IMR-90 (cell line): Measurements from ENCODE around the gene CACNA1I. TPM values are rescaled to one million over a fixed set of nuclear protein-coding genes. Genes with fewer than 3 reads are reported as not detected.

Experiments used
- ATAC-seq: fragments of 200-7000 bp; cut with Tn5 transposase; 2 replicates; pipeline ENCODE4 v1.9.1; 2020; ENCODE audit warnings: low read depth, mild to moderate bottlenecking, moderate library complexity
- BruUV-seq: library from RNA; stranded (reverse); fragments of 400-500 nt; replicated peaks from 2 replicates; lab custom pipeline; 2021; lab: Mats Ljungman, UMichigan
- CTCF ChIA-PET: fragments of 300-600 bp; formaldehyde crosslinking; extraction: SDS; loops from one replicate; lab custom pipeline; 2021; ENCODE audit warnings: antibody characterized with exemption; lab: Yijun Ruan, JAX
- POLR2A ChIA-PET: fragments of 300-600 bp; sonication (Branson Sonifier 250); formaldehyde crosslinking; loops from one replicate; lab custom pipeline; 2022; ENCODE audit warnings: antibody characterized with exemption; ENCODE audit not compliant: unreplicated experiment; lab: Charles Lee
- DNase-seq: peaks from one replicate; pipeline ENCODE4 v3.0.0; 2013
- H2AFZ ChIP-seq: replicated peaks from 2 replicates; pipeline ENCODE3; 2013; ENCODE audit warnings: low read length, mild to moderate bottlenecking; ENCODE audit not compliant: poor library complexity
- H2AK5ac ChIP-seq: 2 replicates; pipeline ENCODE4 v1.6.1; 2013; ENCODE audit warnings: low read depth, low read length, inconsistent platforms
- H2AK9ac ChIP-seq: replicated peaks from 2 replicates; pipeline ENCODE3; 2013; ENCODE audit warnings: mild to moderate bottlenecking, low read depth, low read length, moderate library complexity; ENCODE audit not compliant: poor library complexity
- H2BK120ac ChIP-seq: 2 replicates; pipeline ENCODE4 v1.6.1; 2013; ENCODE audit warnings: low read depth, low read length, inconsistent platforms
- H2BK15ac ChIP-seq: 3 replicates; pipeline ENCODE4 v1.6.1; 2013; ENCODE audit warnings: low read depth, low read length, inconsistent platforms
- H2BK20ac ChIP-seq: 2 replicates; pipeline ENCODE4 v1.6.1; 2013; ENCODE audit warnings: low read depth, mild to moderate bottlenecking, inconsistent platforms, low read length, moderate library complexity
- H2BK5ac ChIP-seq: 2 replicates; pipeline ENCODE4 v1.6.1; 2013; ENCODE audit warnings: mild to moderate bottlenecking, low read depth, low read length, inconsistent platforms; ENCODE audit not compliant: poor library complexity, severe bottlenecking
- H3K14ac ChIP-seq: replicated peaks from 2 replicates; pipeline ENCODE4 v1.6.1; 2013; ENCODE audit warnings: low read depth, low read length, inconsistent platforms
- H3K18ac ChIP-seq: 2 replicates; pipeline ENCODE4 v1.6.1; 2013; ENCODE audit warnings: low read depth, low read length, control low read depth
- H3K23ac ChIP-seq: 2 replicates; pipeline ENCODE4 v1.6.1; 2013; ENCODE audit warnings: low read depth, low read length, inconsistent platforms
- H3K27ac ChIP-seq: 2 replicates; pipeline ENCODE4 v1.5.1; 2013; ENCODE audit warnings: mild to moderate bottlenecking, control low read depth, low read length; ENCODE audit not compliant: insufficient read depth
- H3K27me3 ChIP-seq: 2 replicates; pipeline ENCODE4 v1.6.1; 2013; ENCODE audit warnings: low read length; ENCODE audit not compliant: control insufficient read depth, insufficient read depth
- H3K36me3 ChIP-seq: 2 replicates; pipeline ENCODE4 v1.6.1; 2013; ENCODE audit warnings: low read length, mixed read lengths; ENCODE audit not compliant: control insufficient read depth, insufficient read depth
- H3K4ac ChIP-seq: 2 replicates; pipeline ENCODE4 v1.6.1; 2013; ENCODE audit warnings: low read depth, low read length, inconsistent platforms
- H3K4me1 ChIP-seq: 2 replicates; pipeline ENCODE4 v1.6.1; 2013; ENCODE audit warnings: low read length, mixed read lengths; ENCODE audit not compliant: control insufficient read depth, insufficient read depth
- H3K4me2 ChIP-seq: 2 replicates; pipeline ENCODE4 v1.6.1; 2013; ENCODE audit warnings: low read depth, mild to moderate bottlenecking, control low read depth, low read length, moderate library complexity
- H3K4me3 ChIP-seq: 2 replicates; pipeline ENCODE4 v1.5.1; 2013; ENCODE audit warnings: low read depth, mild to moderate bottlenecking, control low read depth, low read length, moderate library complexity; ENCODE audit not compliant: insufficient read depth
- H3K56ac ChIP-seq: 2 replicates; pipeline ENCODE4 v1.6.1; 2013; ENCODE audit warnings: low read length, inconsistent platforms; ENCODE audit not compliant: insufficient read depth; ENCODE audit errors: extremely low read depth
- H3K79me1 ChIP-seq, 2 experiments: 2 replicates each; pipeline ENCODE4 v1.6.1; 2013; ENCODE audit warnings: low read length in 2 of 2, inconsistent platforms in 1 of 2, low read depth in 1 of 2
- H3K9ac ChIP-seq: 2 replicates; pipeline ENCODE4 v1.6.1; 2013; ENCODE audit warnings: low read depth, low read length, control low read depth
- H3K9me1 ChIP-seq: 2 replicates; pipeline ENCODE4 v1.6.1; 2013; ENCODE audit warnings: low read length, inconsistent platforms; ENCODE audit not compliant: insufficient read depth
- H3K9me3 ChIP-seq: 2 replicates; pipeline ENCODE4 v1.6.1; 2013; ENCODE audit warnings: low read length; ENCODE audit not compliant: control insufficient read depth, insufficient read depth
- H4K20me1 ChIP-seq: 2 replicates; pipeline ENCODE4 v1.6.1; 2013; ENCODE audit warnings: low read length, inconsistent platforms; ENCODE audit not compliant: insufficient read depth
- H4K5ac ChIP-seq: 2 replicates; pipeline ENCODE4 v1.6.1; 2013; ENCODE audit warnings: mild to moderate bottlenecking, low read depth, low read length, control low read depth
- H4K8ac ChIP-seq, 2 experiments: 2 replicates each; pipeline ENCODE4 v1.6.1; 2013; ENCODE audit warnings: low read depth in 2 of 2, low read length in 2 of 2, control low read depth in 1 of 2, inconsistent platforms in 1 of 2
- H4K91ac ChIP-seq: 2 replicates; pipeline ENCODE4 v1.6.1; 2013; ENCODE audit warnings: low read depth, low read length, inconsistent platforms; ENCODE audit not compliant: insufficient read depth
- MAZ ChIP-seq: IDR thresholded peaks from 2 replicates; pipeline ENCODE4 v1.6.1; 2012; ENCODE audit warnings: low read depth, mild to moderate bottlenecking, low read length, improper control_type of control experiment, moderate library complexity, borderline replicate concordance
- RAD21 ChIP-seq: IDR thresholded peaks from 2 replicates; pipeline ENCODE4 v1.6.1; 2012; ENCODE audit warnings: low read length, improper control_type of control experiment
- RCOR1 ChIP-seq: IDR thresholded peaks from 2 replicates; pipeline ENCODE4 v1.6.1; 2012; ENCODE audit warnings: mild to moderate bottlenecking, low read length, improper control_type of control experiment; ENCODE audit not compliant: insufficient replicate concordance
- SMC3 ChIP-seq: fragments of 150-350 bp; IDR thresholded peaks from 2 replicates; pipeline ENCODE4 v1.6.1; 2016; ENCODE audit warnings: low read depth, mild to moderate bottlenecking, antibody characterized with exemption, low read length, moderate library complexity
- WGBS, 2 experiments: methylation state at CpG; one replicate each; pipeline versions ENCODE4 v1.1.5 to v1.1.7; 2013; ENCODE audit warnings: missing lambda C conversion rate in 2 of 2; ENCODE audit not compliant: insufficient read length in 1 of 2; ENCODE audit errors: extremely low coverage in 2 of 2; 5-methylcytosine and 5-hydroxymethylcytosine counted together
- dilution Hi-C: fragments of 300-500 bp; cut with HindIII; formaldehyde crosslinking; loops from one replicate; pipeline ENCODE4 v1.14.3; 2018; ENCODE audit warnings: low sequenced_read_pairs; ENCODE audit not compliant: unreplicated experiment
- in situ Hi-C: fragments of 300-500 bp; cut with MboI; formaldehyde crosslinking; loops from 3 replicates; pipeline ENCODE4 v1.14.3; 2019; ENCODE audit warnings: low sequenced_read_pairs, inconsistent platforms, mixed read lengths
- intact Hi-C: fragments of 100-400 bp; cut with micrococcal nuclease; formaldehyde crosslinking; loops from 2 replicates; pipeline ENCODE4 v1.10.0; 2022
- polyA plus RNA-seq, 3 experiments: library from polyadenylated mRNA; depleted of rRNA; stranded (reverse); fragments of >200 nt; gene quantifications; 2 replicates each; pipeline ENCODE4 v1.2.3, GENCODE V29; 2012; ENCODE audit warnings: low replicate concordance in 1 of 3
- total RNA-seq: library from RNA; depleted of rRNA; stranded (reverse); fragments of >200 nt; gene quantifications from 2 replicates; pipeline ENCODE4 v1.2.3, GENCODE V29; 2012

Gene CACNA1I
- total and polyA plus RNA-seq, 2 of the 4 experiments (the other 2 are of a cell fraction) = under 0.01 to 0.02 TPM

DNA sequence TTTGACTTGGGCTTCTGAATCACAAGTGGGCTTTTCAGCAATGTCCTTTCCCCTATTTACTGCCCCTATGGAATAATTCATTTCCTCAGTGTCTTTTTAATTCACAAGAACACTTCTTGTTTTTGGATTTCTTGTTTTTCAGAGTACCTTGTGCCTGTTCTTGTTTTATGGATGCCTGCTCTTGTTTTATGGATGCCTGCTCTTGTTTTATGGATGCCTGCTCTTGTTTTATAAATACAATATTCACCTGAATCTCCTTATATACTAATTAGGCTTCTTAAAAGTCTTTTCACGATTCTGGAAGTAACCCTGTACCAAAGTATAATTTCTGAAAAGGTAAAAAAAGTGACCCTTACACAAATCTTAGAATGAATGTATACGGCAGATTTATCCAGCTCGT is 32.8 kb downstream of the CACNA1I start:
- Histone ChIP-seq H3K9me3 (peaks cover 7% of the 10 kb centered on the region; the same call in 1 of the 2 replicates), H3K18ac (no peak overlapping the region), H3K56ac (no peak overlapping the region), H3K27ac (no peak overlapping the region), H3K9me1 (no peaks in the 10 kb centered on the region), H3K9ac (no peak overlapping the region), H4K5ac (no peak overlapping the region), H4K8ac (no peak overlapping the region), H2BK5ac (no peak overlapping the region), H3K4me2 (no peak overlapping the region), H2AK5ac (no peak overlapping the region), H3K4ac (no peak overlapping the region), H3K14ac (no peak overlapping the region), H2BK20ac (no peak overlapping the region), H4K20me1 (no peaks in the 10 kb centered on the region), H2AK9ac (no peak overlapping the region), H3K4me1 (no peaks in the 10 kb centered on the region), H2BK120ac (no peak overlapping the region), H3K27me3 (peaks cover 30% of the 10 kb centered on the region), H3K79me1 (no peaks in the 10 kb centered on the region), H3K36me3 (no peaks in the 10 kb centered on the region), H2AFZ (no peak overlapping the region), H4K91ac (no peak overlapping the region), H3K23ac (no peak overlapping the region), H3K4me3 (no peak overlapping the region), H2BK15ac (no peak overlapping the region)
- intact Hi-C loops (no loop called here), in situ Hi-C loops (no loop called here), dilution Hi-C loops (no loop called here)
- no TSS peak for BruUV-seq
- DNase-seq (no peak), ATAC-seq (no peak)
- CTCF ChIA-PET = no interaction called here
- POLR2A ChIA-PET = no interaction called here
- no peak for TF ChIP-seq SMC3
- TF ChIP-seq RCOR1 = no peak
- TF ChIP-seq MAZ = no peak
- TF ChIP-seq RAD21 = no peak
- WGBS, 2 experiments = no CpG with 5 or more reads among the region's 3 CpGs
